Neural cell (in vitro differentiated cells): ENCODE data around the gene CFB.

Experiments
- CTCF ChIP-seq: fragments of 450-650 bp; IDR thresholded peaks from 2 replicates; pipeline ENCODE4 v1.5.1; 2014; ENCODE audit warnings: antibody characterized with exemption, mild to moderate bottlenecking, moderate library complexity; ENCODE audit not compliant: poor library complexity, severe bottlenecking
- TAF1 ChIP-seq: IDR thresholded peaks from 2 replicates; pipeline ENCODE4 v1.6.1; 2012; ENCODE audit warnings: low read depth

DNA sequence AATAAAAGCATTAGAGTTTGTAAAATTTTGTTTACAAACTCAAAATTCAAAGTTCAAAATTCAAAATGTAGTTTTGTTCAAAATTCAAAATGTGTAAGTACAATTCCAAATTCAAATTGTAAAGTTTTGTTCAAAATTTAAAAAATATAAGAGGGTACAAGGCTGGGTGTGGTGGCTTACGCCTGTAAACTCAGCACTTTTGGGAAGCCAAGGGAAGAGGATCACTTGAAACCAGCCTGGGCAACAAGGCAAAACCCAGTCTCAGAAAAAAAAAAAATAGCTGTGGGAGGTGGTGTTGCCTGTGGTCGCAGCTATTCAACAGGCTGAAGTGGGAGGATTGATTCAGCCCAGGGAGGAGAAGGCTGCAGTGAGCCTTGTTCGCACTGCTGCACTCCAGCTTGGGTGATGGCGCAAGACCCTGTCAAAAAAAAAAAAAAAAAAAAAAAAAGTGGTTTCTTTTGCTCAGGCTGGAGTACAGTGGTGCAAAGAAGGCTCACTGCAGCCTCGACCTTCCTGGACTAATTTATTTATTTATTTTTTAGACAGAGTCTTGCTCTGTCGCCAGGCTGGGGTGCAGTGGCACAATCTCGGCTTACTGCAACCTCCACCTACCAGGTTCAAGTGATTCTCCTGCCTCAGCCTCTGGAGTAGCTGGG, 38.6 kb upstream of the CFB start:
- TF ChIP-seq CTCF (no peak), TAF1 (no peak)
